ENCODE data around the gene NR2F1.
"Not testable (repeated sequence)": the region's sequence is repeated elsewhere in the genome, so short reads cannot be mapped to it uniquely, and the experiment has no call there.

The NR2F1 gene

DNA sequence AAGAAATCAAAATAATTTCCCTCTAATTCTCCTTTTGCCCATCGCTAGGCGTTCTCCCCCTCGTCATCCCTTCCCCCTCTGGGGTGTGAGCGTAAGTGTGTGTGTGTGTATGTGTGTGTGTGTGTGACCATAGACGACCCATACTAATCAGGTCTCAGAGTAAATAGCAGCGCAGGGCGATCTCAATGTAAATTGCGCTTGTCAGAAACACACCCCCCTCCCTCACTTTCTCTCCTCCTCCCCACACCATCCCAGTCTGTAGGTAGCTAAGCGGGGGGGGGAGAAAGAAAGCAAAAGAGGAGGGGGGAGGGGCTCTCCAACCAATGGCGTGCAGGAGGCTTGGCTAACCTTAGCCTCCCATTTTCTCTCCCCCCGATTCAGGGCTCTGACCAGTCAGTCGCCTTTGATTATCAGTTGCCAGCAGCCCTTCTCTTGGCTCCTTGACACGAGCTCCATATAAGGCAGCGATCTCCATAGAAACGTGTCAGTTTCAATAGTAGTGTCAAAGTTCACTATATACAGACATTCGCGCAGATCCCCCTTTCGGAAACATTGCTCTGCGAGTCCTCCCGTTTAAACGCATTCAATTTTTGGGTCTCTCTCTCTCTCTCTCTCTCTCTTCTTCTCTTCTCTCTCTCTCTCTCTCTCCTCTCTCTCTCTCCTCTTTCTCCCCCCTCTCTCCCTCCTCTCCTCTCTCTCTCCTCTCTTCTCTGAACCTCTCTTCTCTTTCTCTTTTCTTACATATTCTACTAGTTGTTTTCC is at the start of gene NR2F1:
TSS of gene NR2F1 (plus strand) at position 546 of the 762 bp plus-strand sequence. CDS start 1,802 bp downstream, outside the sequence.
- H3K27ac ChIP-seq: peak within 1 kb of the TSS; percentile 91
- no peak for TF ChIP-seq ZFX (IDR thresholded peaks at IDR 0.05; ENCODE audit: borderline replicate concordance)
- TF ChIP-seq, protein P1, sequence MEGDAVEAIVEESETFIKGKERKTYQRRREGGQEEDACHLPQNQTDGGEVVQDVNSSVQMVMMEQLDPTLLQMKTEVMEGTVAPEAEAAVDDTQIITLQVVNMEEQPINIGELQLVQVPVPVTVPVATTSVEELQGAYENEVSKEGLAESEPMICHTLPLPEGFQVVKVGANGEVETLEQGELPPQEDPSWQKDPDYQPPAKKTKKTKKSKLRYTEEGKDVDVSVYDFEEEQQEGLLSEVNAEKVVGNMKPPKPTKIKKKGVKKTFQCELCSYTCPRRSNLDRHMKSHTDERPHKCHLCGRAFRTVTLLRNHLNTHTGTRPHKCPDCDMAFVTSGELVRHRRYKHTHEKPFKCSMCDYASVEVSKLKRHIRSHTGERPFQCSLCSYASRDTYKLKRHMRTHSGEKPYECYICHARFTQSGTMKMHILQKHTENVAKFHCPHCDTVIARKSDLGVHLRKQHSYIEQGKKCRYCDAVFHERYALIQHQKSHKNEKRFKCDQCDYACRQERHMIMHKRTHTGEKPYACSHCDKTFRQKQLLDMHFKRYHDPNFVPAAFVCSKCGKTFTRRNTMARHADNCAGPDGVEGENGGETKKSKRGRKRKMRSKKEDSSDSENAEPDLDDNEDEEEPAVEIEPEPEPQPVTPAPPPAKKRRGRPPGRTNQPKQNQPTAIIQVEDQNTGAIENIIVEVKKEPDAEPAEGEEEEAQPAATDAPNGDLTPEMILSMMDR (IDR thresholded peaks at IDR 0.05): no peak

DNA sequence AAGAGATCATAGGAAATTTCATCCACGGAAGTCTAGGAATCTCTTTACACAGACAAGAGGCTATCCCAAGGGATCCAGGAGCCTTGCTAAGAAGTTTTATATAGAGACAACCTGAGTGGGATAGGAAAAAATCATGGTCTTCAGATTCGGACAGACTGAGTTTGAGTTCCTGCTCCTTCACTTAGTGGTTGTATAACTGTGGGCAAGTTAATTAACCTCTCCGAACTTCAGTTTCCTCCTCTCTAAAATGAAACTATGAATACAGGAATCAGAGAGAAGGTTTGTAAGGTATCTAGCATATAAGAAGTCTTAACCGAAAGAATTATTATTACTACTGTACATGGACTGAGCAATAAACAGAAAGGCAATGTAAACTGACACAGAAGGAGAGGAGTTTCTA is 37.1 kb upstream of the NR2F1 start:
- H3K27ac ChIP-seq: no peak overlapping the region
- TF ChIP-seq, protein P1 (IDR thresholded peaks at IDR 0.05): no peak
- TF ChIP-seq ZFX (IDR thresholded peaks at IDR 0.05; ENCODE audit: borderline replicate concordance): no peak

DNA sequence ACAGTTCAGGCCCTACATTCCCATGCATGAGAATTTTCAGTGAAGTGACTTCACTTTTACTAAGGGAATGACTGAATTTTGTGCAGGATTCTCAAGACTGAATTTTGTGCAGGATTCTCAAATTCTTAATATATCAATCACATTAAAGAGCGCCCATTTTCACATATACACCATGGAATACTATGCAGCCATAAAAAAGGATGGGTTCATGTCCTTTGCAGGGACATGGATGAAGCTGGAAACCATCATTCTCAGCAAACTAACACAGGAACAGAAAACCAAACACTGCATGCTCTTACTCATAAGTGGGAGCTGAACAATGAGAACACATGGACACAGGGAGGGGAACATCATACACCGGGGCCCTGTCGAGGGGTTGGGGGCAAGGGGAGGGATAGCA is 33.4 kb upstream of the NR2F1 start:
- H3K27ac ChIP-seq: not testable (repeated sequence)

DNA sequence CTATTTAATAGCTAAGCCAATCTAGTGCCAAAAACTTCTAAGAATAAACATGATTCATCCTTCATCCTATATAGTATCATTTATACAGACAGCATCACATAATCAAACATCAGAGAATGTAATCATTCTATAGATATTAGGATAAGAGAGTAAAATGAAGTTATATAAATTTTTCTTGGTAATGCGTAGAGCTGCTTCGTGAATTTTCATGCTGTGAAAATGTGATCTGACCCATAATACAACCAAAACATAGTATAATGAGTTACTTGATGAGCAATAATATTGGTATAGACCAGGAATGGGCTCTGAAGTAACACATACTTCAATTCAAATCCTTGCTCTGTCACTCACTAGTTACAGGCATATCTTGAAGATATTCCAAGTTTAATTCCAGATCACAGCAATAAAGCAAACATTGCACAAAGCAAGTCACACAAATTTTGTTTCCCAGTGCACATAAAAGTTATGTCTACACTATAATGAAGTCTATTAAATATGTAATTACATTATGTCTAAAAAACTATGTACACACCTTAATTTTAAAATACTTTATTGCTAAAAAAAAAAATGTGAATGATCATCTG is 25.9 kb upstream of the NR2F1 start:
- no peak overlapping the region for H3K27ac ChIP-seq
- TF ChIP-seq ZFX (IDR thresholded peaks at IDR 0.05; ENCODE audit: borderline replicate concordance): no peak
- TF ChIP-seq, protein P1 (IDR thresholded peaks at IDR 0.05): no peak

DNA sequence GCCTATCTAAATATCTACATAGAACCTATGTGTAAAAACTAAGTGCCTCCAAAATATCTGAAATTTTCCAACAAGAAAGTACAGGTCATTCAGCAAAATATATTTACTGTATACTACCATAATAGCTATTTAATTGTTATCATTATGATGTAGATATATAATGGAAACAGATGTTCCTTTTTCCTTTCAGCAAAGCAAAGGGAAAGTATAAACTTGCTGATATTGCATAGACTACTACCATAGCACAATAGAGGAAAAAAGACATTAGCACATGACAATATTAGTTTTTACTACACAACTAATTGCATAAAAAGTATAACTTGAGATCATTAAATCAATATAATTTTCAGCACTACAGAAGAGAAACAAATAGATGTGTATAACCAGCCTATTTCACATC is 16.9 kb upstream of the NR2F1 start:
- TF ChIP-seq ZFX (IDR thresholded peaks at IDR 0.05; ENCODE audit: borderline replicate concordance): no peak
- TF ChIP-seq, protein P1 (IDR thresholded peaks at IDR 0.05): no peak
- no peak overlapping the region for H3K27ac ChIP-seq

DNA sequence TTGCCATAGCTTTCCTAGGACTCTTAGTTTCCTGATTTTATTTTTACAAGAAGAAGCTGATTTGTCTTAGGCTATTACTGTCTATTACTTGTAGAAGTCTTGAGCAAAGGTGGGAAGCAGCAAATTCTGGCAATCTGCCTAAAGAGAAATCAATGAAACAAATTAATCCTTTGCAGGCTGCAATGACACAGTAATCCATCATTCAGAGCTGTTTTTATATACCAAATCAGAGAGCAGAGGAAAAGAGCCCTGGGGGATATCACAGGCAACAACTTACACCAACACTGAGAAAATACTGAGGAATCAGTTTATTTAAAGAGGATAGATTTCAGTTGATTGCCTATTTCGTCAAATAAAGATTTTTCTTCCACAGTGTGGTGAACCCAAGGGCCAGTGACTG is 15.6 kb upstream of the NR2F1 start:
- TF ChIP-seq, protein P1 (IDR thresholded peaks at IDR 0.05): no peak
- no peak for TF ChIP-seq ZFX (IDR thresholded peaks at IDR 0.05; ENCODE audit: borderline replicate concordance)
- no peak overlapping the region for H3K27ac ChIP-seq

DNA sequence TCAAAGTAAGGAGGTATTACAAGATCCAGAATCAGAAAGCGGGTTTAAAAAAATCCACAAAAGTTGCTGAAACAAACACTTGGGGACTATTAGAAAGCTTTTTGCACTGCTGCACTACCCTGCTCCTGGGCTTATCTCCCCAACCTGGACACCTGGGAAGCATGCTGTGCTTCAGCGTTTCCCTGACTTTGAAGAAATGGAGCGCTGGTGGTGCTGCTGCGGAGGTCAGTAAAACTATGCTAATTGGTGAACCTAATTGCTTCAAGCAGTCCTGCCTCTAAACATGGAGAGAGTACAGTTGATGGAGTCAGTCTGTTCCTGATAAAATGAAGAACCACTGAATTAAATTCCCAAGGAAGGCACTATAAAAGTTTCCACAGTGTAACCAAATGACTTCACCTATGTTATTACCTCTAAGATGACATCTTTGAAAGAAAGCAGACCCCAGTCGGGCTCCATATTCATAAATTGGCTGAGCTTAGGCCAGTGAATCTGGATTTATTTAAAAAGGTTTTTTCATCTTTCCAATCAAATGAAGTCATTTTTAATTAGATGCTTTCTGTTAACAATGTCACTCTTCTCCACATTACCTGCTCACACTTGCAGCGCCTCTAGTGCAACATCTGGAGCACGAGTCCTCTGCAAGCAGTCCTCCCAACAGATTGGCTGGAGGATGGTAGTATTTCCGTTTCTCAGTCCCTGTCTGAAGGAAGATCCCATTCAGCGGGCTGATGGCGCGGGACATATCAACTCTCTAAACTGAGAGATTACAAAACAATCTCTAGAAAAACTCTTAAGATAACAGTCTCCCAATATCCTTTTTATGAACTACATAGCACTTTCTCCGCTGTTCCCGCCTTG is 13.5 kb upstream of the NR2F1 start:
- TF ChIP-seq, protein P1 (IDR thresholded peaks at IDR 0.05): no peak
- no peak for TF ChIP-seq ZFX (IDR thresholded peaks at IDR 0.05; ENCODE audit: borderline replicate concordance)
- no peak overlapping the region for H3K27ac ChIP-seq

Measured in 22Rv1 (cell line).